Measurements from ENCODE around the gene TDRD12.

- TF ChIP-seq ZNF274 (IDR thresholded peaks at IDR 0.05; ENCODE audit: low read depth, low read length), result no peak
- TF ChIP-seq YY1 (IDR thresholded peaks at IDR 0.05; ENCODE audit: insufficient read depth, insufficient read length), result no peak
- TF ChIP-seq SUZ12 (IDR thresholded peaks at IDR 0.05; ENCODE audit: extremely low read depth, insufficient read depth, insufficient read length), result no peak
These were observed 139.0 kb downstream of the TDRD12 start for GRCh38 chr19:32858559-32858958.

Measured in NT2/D1 (cell line).